Glutamatergic neuron (in vitro differentiated cells): ENCODE results near the gene SELENOO. TPM values are rescaled to one million over a fixed set of nuclear protein-coding genes. Genes with fewer than 3 reads are reported as not detected.

Experiments used
- DNase-seq: peaks from one replicate; pipeline ENCODE4 v3.0.0; 2022
- H3K27ac Mint-ChIP-seq: one replicate; pipeline ENCODE4 v1.8.0; 2020; ENCODE audit warnings: mild to moderate bottlenecking, mixed read lengths, inconsistent platforms; ENCODE audit not compliant: unreplicated experiment
- H3K27me3 Mint-ChIP-seq: one replicate; pipeline ENCODE4 v1.8.0; 2020; ENCODE audit warnings: mild to moderate bottlenecking, moderate library complexity, mixed read lengths, inconsistent platforms; ENCODE audit not compliant: unreplicated experiment
- H3K36me3 Mint-ChIP-seq: one replicate; pipeline ENCODE4 v1.8.0; 2020; ENCODE audit warnings: mild to moderate bottlenecking, mixed read lengths, inconsistent platforms; ENCODE audit not compliant: unreplicated experiment
- H3K4me1 Mint-ChIP-seq: one replicate; pipeline ENCODE4 v1.8.0; 2020; ENCODE audit warnings: mild to moderate bottlenecking, low read depth, mixed read lengths, inconsistent platforms; ENCODE audit not compliant: unreplicated experiment
- H3K4me3 Mint-ChIP-seq: one replicate; pipeline ENCODE4 v1.8.0; 2020; ENCODE audit warnings: mild to moderate bottlenecking, mixed read lengths, inconsistent platforms; ENCODE audit not compliant: unreplicated experiment
- H3K9me3 Mint-ChIP-seq: one replicate; pipeline ENCODE4 v1.8.0; 2020; ENCODE audit warnings: mild to moderate bottlenecking, moderate library complexity, mixed read lengths, inconsistent platforms; ENCODE audit not compliant: unreplicated experiment
- CTCF ChIP-seq: fragments of 200-600 bp; sonication (generic); IDR thresholded peaks from one replicate; pipeline ENCODE4 v1.5.0; 2021; ENCODE audit not compliant: partially characterized antibody, unreplicated experiment
- total RNA-seq: library from RNA; stranded (reverse); fragmentation: NEBNext Ultra II Directional; extraction: Animal tissue kit (Norgen Biotek cat#: 25700); gene quantifications from one replicate; pipeline ENCODE4 v1.2.1, GENCODE V29; 2021; ENCODE audit not compliant: unreplicated experiment

The SELENOO gene
- total RNA-seq, 1 donor from 2014 or later, result 23.9 TPM

- peaks cover 10% of the 10 kb centered on the region for H3K27me3 Mint-ChIP-seq
- peaks cover 2% of the 10 kb centered on the region for H3K4me1 Mint-ChIP-seq
- TF ChIP-seq CTCF, result peak; percentile 81
- no peak overlapping the region for H3K27ac Mint-ChIP-seq
- peak; percentile 54 for DNase-seq
- no peak overlapping the region for H3K4me3 Mint-ChIP-seq
- H3K36me3 Mint-ChIP-seq, result no peaks in the 10 kb centered on the region
- H3K9me3 Mint-ChIP-seq, result peaks cover 3% of the 10 kb centered on the region
Measured at GRCh38 chr22:50236731-50237409, 36.1 kb downstream of the SELENOO start.

GRCh38 chr22:50238755-50239154 is 37.9 kb downstream of the SELENOO start:
- DNase-seq, result no peak
- peaks cover 4% of the 10 kb centered on the region for H3K9me3 Mint-ChIP-seq
- H3K27me3 Mint-ChIP-seq, result peaks cover 10% of the 10 kb centered on the region
- no peaks in the 10 kb centered on the region for H3K36me3 Mint-ChIP-seq
- no peak overlapping the region for H3K27ac Mint-ChIP-seq
- no peak for TF ChIP-seq CTCF
- peaks cover 2% of the 10 kb centered on the region for H3K4me1 Mint-ChIP-seq
- no peak overlapping the region for H3K4me3 Mint-ChIP-seq

GRCh38 chr22:50242406-50242949 is 41.7 kb downstream of the SELENOO start:
- Mint-ChIP-seq H3K36me3 (no peaks in the 10 kb centered on the region), H3K4me1 (peaks cover 4% of the 10 kb centered on the region), H3K4me3 (peak overlapping the region; percentile 95), H3K27ac (peak overlapping the region; percentile 33), H3K9me3 (peaks cover 11% of the 10 kb centered on the region), H3K27me3 (peaks cover 5% of the 10 kb centered on the region)
- no peak for TF ChIP-seq CTCF
- DNase-seq, result no peak

- H3K27ac Mint-ChIP-seq, result no peak overlapping the region
- peaks cover 8% of the 10 kb centered on the region for H3K9me3 Mint-ChIP-seq
- TF ChIP-seq CTCF, result no peak
- peaks cover 4% of the 10 kb centered on the region for H3K4me1 Mint-ChIP-seq
- no peak for DNase-seq
- H3K36me3 Mint-ChIP-seq, result no peaks in the 10 kb centered on the region
- H3K27me3 Mint-ChIP-seq, result peaks cover 3% of the 10 kb centered on the region
- peak overlapping the region; percentile 95 for H3K4me3 Mint-ChIP-seq
Measured at GRCh38 chr22:50243685-50244419, 43.0 kb downstream of the SELENOO start.
